NCI-H2171 (cell line): ENCODE data around the gene GSN.

Experiments
- DNase-seq: peaks from one replicate; lab custom pipeline; 2025; lab: John Stamatoyannopoulos, UW

The GSN gene

DNA sequence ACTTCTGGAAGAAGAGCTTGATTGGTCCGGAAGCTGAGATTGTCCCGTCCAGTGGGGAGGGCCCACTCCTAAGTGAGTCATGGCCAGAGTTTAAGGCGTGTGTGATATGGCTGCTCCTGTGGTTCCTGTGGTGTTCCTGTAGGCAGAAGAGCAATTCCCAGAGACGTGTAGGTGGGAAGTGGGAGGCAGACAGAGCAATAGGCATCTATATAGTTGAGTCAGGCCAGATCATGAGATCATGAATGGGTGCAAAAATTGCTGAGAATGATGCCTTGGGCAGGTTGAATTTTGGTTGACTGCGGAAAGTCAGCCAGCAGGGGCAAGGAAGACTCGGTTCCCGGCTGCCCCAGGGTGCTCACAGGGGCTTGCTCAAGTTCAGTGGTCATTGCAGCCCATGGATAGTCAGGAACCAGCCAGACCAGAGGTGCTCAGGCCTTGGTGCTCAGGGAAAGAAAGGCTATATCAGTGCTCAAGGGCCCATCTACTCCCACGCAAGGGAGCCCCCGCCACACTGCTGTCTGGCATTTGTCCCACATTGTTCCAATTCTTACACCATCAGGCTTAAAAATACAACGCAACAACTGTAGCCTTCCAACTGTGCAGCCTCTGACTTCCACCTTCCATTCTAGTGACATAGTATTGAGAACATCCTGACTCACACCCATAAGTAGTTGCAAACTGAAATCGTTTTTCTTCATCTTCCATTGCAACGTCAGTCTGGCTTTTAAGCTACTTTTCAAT, 21.0 kb upstream of the GSN start:
- no peak for DNase-seq

DNA sequence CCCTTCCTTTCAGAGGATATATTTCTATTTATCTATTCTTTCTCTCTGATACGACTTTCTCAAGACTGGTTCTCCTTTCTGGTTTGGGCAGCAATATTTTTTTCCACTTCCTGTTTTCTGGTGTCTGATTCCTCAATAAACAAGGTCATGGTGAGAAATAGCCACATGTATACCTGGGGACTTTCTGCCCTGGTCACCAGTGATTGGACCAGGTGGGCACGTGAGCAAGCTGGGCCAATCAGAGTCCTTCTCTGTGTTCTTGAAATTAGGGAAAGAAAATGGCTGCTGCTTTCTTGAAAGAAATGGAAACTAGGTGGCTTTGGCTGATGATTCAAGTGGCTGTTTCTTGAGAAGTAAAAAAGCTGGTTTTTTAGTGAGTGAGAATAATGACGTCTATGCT, 18.4 kb upstream of the GSN start:
- DNase-seq: no peak

- no peak for DNase-seq
Observed at GRCh38 chr9:121252104-121252851, 15.7 kb upstream of the GSN start.

- no peak for DNase-seq
Observed at GRCh38 chr9:121253162-121253561, 14.8 kb upstream of the GSN start.

GRCh38 chr9:121253821-121254501, 14.0 kb upstream of the GSN start:
- DNase-seq: no peak

GRCh38 chr9:121259498-121259897, 8.5 kb upstream of the GSN start:
- no peak for DNase-seq

- no peak for DNase-seq
Observed at GRCh38 chr9:121259935-121260334, 8.0 kb upstream of the GSN start.

- DNase-seq: no peak
Observed at GRCh38 chr9:121260457-121261106, 7.4 kb upstream of the GSN start.

GRCh38 chr9:121261107-121261460, 6.9 kb upstream of the GSN start:
- DNase-seq: peak; percentile 6

- DNase-seq: no peak
Observed at GRCh38 chr9:121261755-121262154, 6.2 kb upstream of the GSN start.

GRCh38 chr9:121262423-121262822, 5.5 kb upstream of the GSN start:
- no peak for DNase-seq

DNA sequence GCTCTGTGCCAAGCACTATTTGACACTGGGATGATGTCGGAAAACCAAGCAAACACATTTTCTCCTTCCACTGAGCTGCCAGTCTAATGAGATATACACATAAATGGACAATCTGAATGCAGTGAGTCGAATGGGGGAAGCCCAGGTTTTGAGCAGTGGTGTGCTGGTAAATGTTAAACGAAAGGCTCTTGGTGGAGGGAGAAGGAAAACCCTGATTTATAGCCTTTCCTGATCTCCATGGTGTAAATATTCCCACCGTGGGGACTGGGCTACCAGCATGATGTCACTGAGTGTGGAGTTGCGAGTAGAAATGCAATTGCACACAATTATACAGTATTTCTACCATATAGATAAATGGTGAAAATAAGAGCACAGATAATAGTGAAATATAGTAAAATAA, 5.0 kb upstream of the GSN start:
- no peak for DNase-seq

GRCh38 chr9:121266356-121266755, 1.6 kb upstream of the GSN start:
- no peak for DNase-seq

GRCh38 chr9:121266906-121267650, 884 bp upstream of the GSN start:
- DNase-seq: no peak

DNA sequence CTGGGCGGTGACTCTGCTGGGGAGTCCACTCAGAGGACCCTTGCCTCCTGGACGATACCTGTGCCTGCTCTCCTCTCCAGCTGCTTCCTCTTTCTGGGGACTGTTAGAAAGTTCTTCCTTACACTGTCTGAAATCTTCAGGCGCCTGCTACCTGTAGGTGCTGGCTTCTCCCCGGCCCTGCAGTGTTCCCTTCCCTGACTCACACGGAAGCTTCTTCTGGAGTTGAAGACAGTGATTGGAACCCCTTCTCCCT, 562 bp downstream of the GSN start:
- DNase-seq: no peak

DNA sequence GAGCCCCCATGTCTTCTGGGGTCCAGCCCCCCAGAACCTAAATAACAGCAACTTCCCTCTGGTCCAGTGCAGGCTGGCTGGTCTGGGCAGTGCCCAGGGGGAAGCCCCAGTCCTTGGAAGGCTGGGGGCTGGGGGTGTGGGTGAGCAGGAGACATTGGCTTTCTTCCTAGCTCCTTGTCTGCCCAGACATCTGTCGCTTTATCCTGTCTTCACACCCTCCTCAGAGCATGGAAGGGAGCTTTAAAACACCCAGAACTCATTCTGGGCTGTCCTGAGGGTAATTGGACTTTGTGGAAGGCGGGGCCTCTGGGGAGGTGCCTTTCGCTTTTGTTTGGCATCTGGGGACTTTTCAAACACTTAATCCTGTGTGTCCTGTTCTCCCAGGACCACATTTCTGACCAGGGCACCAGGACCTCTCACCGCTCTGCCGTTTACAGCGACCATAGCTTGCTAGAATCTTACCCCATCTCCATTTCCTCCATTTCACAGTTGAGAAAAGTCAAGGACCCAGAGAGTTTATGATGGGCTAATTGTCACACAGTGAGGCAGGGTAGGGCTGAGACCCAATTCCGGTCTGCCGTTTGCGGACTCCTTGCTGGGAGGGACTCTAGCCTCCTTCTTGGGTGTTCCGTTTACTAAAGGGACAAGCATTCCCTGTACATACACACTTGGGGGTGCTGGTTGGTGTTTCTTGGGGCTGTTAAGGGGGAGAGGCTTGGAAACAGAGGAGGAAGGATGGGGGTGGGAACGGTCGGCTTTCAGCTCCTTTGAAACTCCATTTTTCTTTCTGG, 1.1 kb downstream of the GSN start:
- no peak for DNase-seq

DNA sequence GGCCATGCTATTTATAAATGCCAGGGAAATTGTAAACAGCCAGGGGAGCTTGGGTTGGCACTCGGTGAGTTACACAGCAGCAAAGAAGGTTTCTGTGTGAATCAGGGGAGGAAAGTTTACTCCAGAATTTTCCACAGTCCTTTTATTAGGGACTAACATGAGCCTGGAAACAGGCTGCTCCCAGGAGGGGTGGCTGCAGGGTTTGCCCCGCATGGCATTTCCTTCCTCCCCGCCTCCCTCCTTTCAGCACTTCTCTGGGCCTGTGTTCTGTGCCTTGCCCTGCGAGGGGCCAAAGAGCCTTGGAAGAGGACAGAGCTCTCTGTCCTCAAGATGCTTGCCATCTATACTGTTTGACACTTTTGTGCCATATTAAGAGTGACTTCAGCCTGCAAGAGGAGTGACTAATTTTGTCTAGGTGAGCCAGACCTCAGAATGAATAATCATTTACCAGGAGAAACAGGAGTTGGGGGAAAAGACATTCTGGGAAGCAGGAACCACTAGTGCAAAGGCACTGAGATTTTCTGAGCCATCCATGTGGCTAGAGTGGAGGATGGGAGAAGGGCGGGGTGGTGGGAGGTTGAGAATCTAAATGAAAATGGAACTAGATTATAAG, 1.8 kb downstream of the GSN start:
- no peak for DNase-seq

DNA sequence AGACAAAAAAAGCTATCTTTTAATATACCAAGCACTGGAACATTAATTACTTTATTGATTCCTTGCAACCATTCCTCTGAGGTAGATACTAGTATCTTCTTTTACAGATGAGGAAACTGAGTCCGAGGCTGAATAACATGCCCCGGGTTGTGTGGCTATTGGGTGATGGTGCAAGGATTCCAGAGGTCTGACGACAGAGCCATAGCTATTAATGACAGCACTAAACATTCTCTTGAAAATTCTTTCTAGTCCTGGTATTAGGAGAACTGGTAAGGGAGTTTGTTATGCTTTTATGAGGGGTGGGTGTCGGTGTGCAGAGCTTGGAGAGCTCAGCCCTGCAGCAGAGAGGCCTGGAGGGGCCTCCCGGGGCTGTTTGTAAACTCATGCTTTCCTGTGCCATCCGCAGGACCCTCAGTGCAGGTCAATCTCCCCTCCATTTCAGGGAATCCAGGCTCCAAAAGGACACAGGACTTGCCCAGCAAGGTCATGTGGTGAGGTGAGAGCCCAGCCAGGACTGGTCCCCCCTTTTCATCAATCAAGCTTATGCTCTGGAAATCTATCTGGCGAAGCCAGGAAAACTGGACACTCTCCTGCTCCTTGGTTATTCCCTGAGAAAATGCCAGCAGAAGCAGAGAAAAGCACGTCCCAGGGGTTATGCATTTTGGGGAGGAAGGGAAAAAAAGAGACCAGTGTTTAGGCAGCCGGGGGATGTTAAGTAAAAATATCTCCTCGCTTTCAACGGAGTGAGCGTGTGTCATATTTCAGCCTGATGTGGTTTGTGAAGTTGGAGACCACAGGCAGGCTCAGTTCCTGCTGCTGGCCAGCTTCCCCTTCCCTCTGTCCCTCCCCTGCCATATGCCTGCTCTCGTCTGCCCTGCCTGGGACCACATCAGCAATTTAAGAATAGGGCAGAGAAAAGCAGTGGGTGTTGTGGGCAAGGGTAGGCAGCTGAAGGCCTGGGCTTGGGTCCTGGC, 3.7 kb downstream of the GSN start:
- DNase-seq: no peak

DNA sequence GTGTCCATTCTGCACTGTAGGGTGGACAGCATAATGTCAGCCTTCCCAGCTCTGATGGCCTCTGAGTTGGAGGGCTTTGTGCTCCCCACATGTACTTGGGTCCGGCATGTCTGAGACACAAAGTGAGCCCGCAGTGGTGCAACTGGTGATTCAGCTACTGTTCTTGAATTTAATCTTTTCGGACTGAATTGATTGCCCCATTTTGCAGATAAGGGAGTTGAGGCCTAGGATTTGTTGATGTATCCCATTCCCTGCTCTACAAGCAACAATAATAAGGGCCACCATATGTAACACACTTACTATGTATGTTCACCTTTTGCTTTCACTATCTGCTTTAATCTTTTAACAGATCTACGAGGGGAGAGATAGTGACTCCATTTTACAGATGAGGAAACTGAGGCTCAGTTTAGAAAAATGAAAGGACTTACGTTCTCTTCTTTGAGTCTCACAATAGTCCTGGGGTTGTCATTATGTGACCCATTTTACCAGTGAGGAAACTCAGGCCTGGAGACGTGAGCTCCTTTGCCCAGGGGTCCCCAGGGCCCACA, 4.5 kb downstream of the GSN start:
- DNase-seq: no peak
